ELF-1 (cell line): ENCODE measurements around the gene NKX1-1.

Source experiments
- DNase-seq: peaks from one replicate; pipeline ENCODE4 v3.0.0-alpha.2; 2016; ENCODE audit warnings: low read depth, low spot score

NKX1-1 gene

GRCh38 chr4:1360423-1361283 is 45.6 kb downstream of the NKX1-1 start:
- DNase-seq = peak; percentile 30

- no peak for DNase-seq
Measured at GRCh38 chr4:1359976-1360375, 46.3 kb downstream of the NKX1-1 start.

- no peak for DNase-seq
Measured at GRCh38 chr4:1359144-1359501, 47.1 kb downstream of the NKX1-1 start.

GRCh38 chr4:1358421-1359143 is 47.7 kb downstream of the NKX1-1 start:
- no peak for DNase-seq

- no peak for DNase-seq
Measured at GRCh38 chr4:1357356-1358248, 48.6 kb downstream of the NKX1-1 start.

- DNase-seq = peak; percentile 76
Measured at GRCh38 chr4:1356181-1356998, 49.9 kb downstream of the NKX1-1 start.

GRCh38 chr4:1355378-1355777 is 50.9 kb downstream of the NKX1-1 start:
- no peak for DNase-seq

- no peak for DNase-seq
Measured at GRCh38 chr4:1354983-1355275, 51.3 kb downstream of the NKX1-1 start.

GRCh38 chr4:1354136-1354982 is 51.9 kb downstream of the NKX1-1 start:
- peak; percentile 48 for DNase-seq

- DNase-seq = no peak
Measured at GRCh38 chr4:1353186-1354055, 52.8 kb downstream of the NKX1-1 start.
